Germinal center (tissue), 1 donor: ENCODE results near the gene BST2.

Experiments used
- DNase-seq: peaks from one replicate; pipeline ENCODE4 v3.0.0; 2012; ENCODE audit warnings: mixed read lengths, low spot score

Gene BST2

GRCh38 chr19:17405250-17406045 lies at the start of gene BST2:
BST2 (minus strand) TSS chr19:17405630; CDS start chr19:17405575, 55 bp downstream.
- DNase-seq: peak; percentile 94

GRCh38 chr19:17454576-17455071 lies 49.2 kb upstream of the BST2 start:
- DNase-seq: no peak

GRCh38 chr19:17451820-17452219 lies 46.4 kb upstream of the BST2 start:
- DNase-seq: no peak

GRCh38 chr19:17450264-17451075 lies 45.0 kb upstream of the BST2 start:
- no peak for DNase-seq

- peak; percentile 67 for DNase-seq
Observed at GRCh38 chr19:17448131-17448967, 42.9 kb upstream of the BST2 start, which contains the start of gene TMEM221. TMEM221 (minus strand) TSS chr19:17448668; CDS start chr19:17448462, 206 bp downstream.

- DNase-seq: no peak
Observed at GRCh38 chr19:17447704-17448130, 42.3 kb upstream of the BST2 start.

GRCh38 chr19:17445526-17446165 lies 40.2 kb upstream of the BST2 start:
- no peak for DNase-seq

- DNase-seq: peak; percentile 46
Observed at GRCh38 chr19:17441241-17442021, 36.0 kb upstream of the BST2 start.

- no peak for DNase-seq
Observed at GRCh38 chr19:17436874-17437267, 31.4 kb upstream of the BST2 start.

- no peak for DNase-seq
Observed at GRCh38 chr19:17436094-17436873, 30.9 kb upstream of the BST2 start.

- DNase-seq: no peak
Observed at GRCh38 chr19:17435218-17435617, 29.8 kb upstream of the BST2 start.

- no peak for DNase-seq
Observed at GRCh38 chr19:17431417-17431816, 26.0 kb upstream of the BST2 start.

GRCh38 chr19:17429641-17430113 lies 24.2 kb upstream of the BST2 start:
- no peak for DNase-seq

- DNase-seq: peak; percentile 51
Observed at GRCh38 chr19:17424743-17425365, 19.4 kb upstream of the BST2 start.

- no peak for DNase-seq
Observed at GRCh38 chr19:17423429-17424208, 18.2 kb upstream of the BST2 start.

- DNase-seq: no peak
Observed at GRCh38 chr19:17421942-17422341, 16.5 kb upstream of the BST2 start.

- peak; percentile 40 for DNase-seq
Observed at GRCh38 chr19:17420475-17420924, 15.1 kb upstream of the BST2 start.
